DOHH2 (cell line): ENCODE results near the gene DYRK1B.

ENCODE experiments used
- CTCF ChIP-seq: fragments of 200-600 bp; sonication (generic); IDR thresholded peaks from one replicate; pipeline ENCODE4 v1.5.1; 2014; ENCODE audit warnings: antibody characterized with exemption, mild to moderate bottlenecking, low read depth, low read length; ENCODE audit not compliant: poor library complexity, severe bottlenecking
- EZH2phosphoT487 ChIP-seq: fragments of 200-600 bp; sonication (generic); IDR thresholded peaks from 2 replicates; pipeline ENCODE4 v1.6.1; 2017; ENCODE audit warnings: borderline replicate concordance, mild to moderate bottlenecking, antibody characterized with exemption, low read length, moderate library complexity, mixed read lengths

GRCh38 chr19:39828654-39829032 is 5.3 kb downstream of the DYRK1B start:
- TF ChIP-seq CTCF, result no peak
- no peak for TF ChIP-seq EZH2phosphoT487
